Muscle layer of colon (tissue), 2 donors: ENCODE results near the gene FBXL22.
"Not testable (repeated sequence)": the region's sequence is repeated elsewhere in the genome, so short reads cannot be mapped to it uniquely, and the experiment has no call there.

Source experiments
- H3K27ac ChIP-seq: one replicate; pipeline ENCODE4 v1.7.0; 2013; ENCODE audit warnings: low read depth, mild to moderate bottlenecking, low read length, moderate library complexity
- H3K27me3 ChIP-seq, 2 donors: one replicate each; pipeline ENCODE4 v1.7.0; 2013; ENCODE audit warnings: low read length in 2 of 2, mild to moderate bottlenecking in 2 of 2; ENCODE audit not compliant: insufficient read depth in 2 of 2, control insufficient read depth in 1 of 2
- H3K36me3 ChIP-seq: one replicate; pipeline ENCODE4 v1.7.0; 2013; ENCODE audit warnings: mild to moderate bottlenecking, low read length; ENCODE audit not compliant: insufficient read depth
- H3K4me1 ChIP-seq: one replicate; pipeline ENCODE4 v1.7.0; 2013; ENCODE audit warnings: mild to moderate bottlenecking, low read length; ENCODE audit not compliant: insufficient read depth
- H3K4me3 ChIP-seq, 2 donors: one replicate each; pipeline ENCODE4 v1.7.0; 2013; ENCODE audit warnings: low read length in 2 of 2, low read depth in 1 of 2, mild to moderate bottlenecking in 1 of 2, moderate library complexity in 1 of 2
- H3K9ac ChIP-seq: one replicate; pipeline ENCODE4 v1.7.0; 2013; ENCODE audit warnings: low read length
- H3K9me3 ChIP-seq: one replicate; pipeline ENCODE4 v1.7.0; 2013; ENCODE audit warnings: mild to moderate bottlenecking, low read length
- donor health status: abdominal sarcoma.
- donor health status: Adenocarcinoma of cecum.

FBXL22 gene

DNA sequence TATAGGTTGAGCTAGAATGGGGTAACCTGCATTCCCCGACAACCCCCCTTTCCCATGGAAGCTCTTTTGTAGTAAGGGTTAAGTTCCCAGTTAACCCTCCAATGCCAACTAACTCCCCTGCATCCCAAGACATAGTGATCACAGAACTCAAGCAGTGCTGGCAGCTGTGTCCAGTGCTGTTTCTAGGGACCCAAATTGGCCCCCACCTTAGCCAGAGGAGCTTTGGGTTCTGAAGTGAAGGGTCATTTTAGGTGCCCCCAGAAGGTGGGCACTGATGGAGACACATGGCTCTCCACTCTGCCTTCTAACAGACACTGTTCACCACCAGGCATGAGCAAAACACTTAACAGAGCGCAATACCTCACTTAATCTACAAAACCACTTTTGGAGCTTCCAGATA is 7.1 kb downstream of the FBXL22 start:
- H3K9ac ChIP-seq = no peak overlapping the region
- no peak overlapping the region for H3K4me3 ChIP-seq
- H3K27ac ChIP-seq = no peak overlapping the region
- no peaks in the 10 kb centered on the region for H3K9me3 ChIP-seq
- peaks cover 25% of the 10 kb centered on the region for H3K4me1 ChIP-seq
- H3K27me3 ChIP-seq = no peaks in the 10 kb centered on the region
- peaks cover 18% of the 10 kb centered on the region for H3K36me3 ChIP-seq

DNA sequence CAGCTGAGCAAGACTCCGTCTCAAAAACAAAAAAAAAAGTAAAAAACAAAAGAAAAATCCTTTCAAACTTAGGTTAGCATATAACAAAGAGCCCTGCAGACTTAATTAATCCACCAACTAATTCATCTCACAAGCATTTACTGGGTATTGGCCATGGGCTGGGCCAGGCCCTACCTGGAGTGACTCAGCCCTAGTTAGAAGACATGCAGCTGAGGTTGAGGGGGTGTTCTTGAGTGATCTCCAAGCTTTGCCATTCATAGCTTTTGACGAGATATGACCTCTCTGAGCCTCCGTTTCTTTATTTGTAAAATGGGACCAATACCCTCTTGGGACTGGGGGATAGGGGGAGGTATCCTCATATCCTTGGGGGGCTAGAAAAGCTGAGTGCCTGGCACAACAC is 7.8 kb downstream of the FBXL22 start:
- H3K27ac ChIP-seq = no peak overlapping the region

DNA sequence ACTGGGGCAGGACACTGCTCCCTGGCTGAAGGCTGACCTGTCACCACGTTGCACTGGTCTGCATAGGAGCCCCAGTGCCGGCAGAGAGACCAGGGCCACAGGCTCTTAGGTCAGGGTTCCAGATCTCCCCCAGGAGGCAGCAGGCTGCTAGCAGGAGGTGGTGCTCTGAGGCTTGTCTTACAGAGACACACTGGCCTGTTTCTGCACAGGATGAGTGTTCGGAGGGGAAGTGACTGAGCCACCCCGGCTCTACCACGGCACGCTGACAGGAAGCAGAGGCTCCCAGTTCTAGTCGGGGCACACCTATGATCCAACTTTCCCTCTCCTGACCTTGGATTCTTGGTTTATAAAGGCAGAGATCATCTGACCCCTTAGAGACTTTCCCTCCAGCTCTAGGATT is 8.6 kb downstream of the FBXL22 start:
- Histone ChIP-seq H3K9ac (no peak overlapping the region), H3K4me3 (no peak overlapping the region), H3K4me1 (peaks cover 38% of the 10 kb centered on the region), H3K9me3 (no peaks in the 10 kb centered on the region), H3K27ac (no peak overlapping the region), H3K36me3 (peaks cover 20% of the 10 kb centered on the region), H3K27me3 (no peaks in the 10 kb centered on the region)

More for the DNA sequence above, 7.8 kb downstream of the FBXL22 start:
- Histone ChIP-seq H3K9me3 (no peaks in the 10 kb centered on the region), H3K4me3 (no peak overlapping the region), H3K36me3 (peaks cover 20% of the 10 kb centered on the region), H3K9ac (no peak overlapping the region), H3K27me3 (no peaks in the 10 kb centered on the region), H3K4me1 (peaks cover 30% of the 10 kb centered on the region)

DNA sequence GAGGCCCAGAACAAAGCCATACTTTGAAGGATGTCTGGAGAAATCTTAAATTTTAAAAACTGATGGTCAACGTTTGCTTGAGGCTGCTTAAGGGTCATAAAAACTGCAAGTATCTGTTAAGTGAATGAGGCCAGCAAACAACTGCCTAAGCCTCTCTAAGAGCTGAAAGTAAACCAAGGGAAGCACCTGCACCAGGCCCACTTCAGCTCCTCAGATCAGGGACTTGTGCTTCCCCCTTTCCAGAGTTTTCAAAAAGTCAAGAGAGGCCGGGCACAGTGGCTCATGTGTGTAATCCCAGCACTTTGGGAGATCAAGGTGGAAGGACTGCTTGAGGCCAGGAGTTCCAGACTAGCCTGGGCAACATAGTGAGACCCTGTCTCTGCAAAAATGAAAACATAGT is 9.1 kb downstream of the FBXL22 start:
- peaks cover 20% of the 10 kb centered on the region for H3K36me3 ChIP-seq
- no peak overlapping the region for H3K27ac ChIP-seq
- H3K9ac ChIP-seq = no peak overlapping the region
- H3K9me3 ChIP-seq = no peaks in the 10 kb centered on the region
- H3K4me1 ChIP-seq = peaks cover 43% of the 10 kb centered on the region
- no peak overlapping the region for H3K4me3 ChIP-seq
- no peaks in the 10 kb centered on the region for H3K27me3 ChIP-seq

GRCh38 chr15:63608989-63609388 is 11.8 kb downstream of the FBXL22 start:
- Histone ChIP-seq H3K27ac (no peak overlapping the region), H3K27me3 (no peaks in the 10 kb centered on the region), H3K4me3 (no peak overlapping the region), H3K9ac (no peak overlapping the region), H3K9me3 (no peaks in the 10 kb centered on the region), H3K4me1 (peaks cover 39% of the 10 kb centered on the region), H3K36me3 (peaks cover 28% of the 10 kb centered on the region)

- no peak overlapping the region for H3K4me3 ChIP-seq
- no peaks in the 10 kb centered on the region for H3K27me3 ChIP-seq
- no peaks in the 10 kb centered on the region for H3K9me3 ChIP-seq
- peak overlapping the region; percentile 84 for H3K27ac ChIP-seq
- no peak overlapping the region for H3K9ac ChIP-seq
- H3K4me1 ChIP-seq = peaks cover 39% of the 10 kb centered on the region
- peaks cover 29% of the 10 kb centered on the region for H3K36me3 ChIP-seq
These were observed 12.3 kb downstream of the FBXL22 start for GRCh38 chr15:63609448-63609847.

DNA sequence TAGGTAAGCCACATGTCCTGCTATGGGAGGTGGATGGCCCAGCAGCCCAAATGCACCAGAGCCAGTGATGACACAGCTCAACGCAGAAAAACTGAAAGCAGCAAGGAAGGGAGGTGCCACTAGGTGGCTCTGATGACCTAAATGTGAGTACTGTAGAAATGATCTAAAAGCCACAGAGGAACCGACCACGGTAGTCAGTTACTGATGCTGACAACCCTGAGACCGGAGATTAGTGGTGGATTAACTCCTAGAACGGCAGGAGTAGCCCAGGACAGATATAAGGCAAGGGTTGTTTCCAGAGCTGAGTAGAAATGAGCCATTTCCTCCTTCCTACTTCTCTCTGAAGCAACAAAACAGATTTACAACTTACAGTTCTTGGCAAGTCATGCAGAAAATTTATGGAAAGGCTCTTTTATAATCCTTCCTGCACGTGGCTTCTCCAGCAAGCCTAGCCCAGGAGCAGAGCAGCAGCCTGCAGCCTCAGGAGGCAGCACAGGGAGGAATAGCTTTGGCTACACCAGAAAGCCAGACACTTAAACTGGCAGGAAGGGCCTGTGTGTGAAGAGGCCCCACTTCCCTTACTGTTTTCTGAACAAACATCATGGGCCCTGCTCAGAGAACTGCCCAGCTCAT is 13.1 kb downstream of the FBXL22 start:
- Histone ChIP-seq H3K9me3 (no peaks in the 10 kb centered on the region), H3K36me3 (peaks cover 38% of the 10 kb centered on the region), H3K9ac (peak overlapping the region; percentile 43), H3K27me3 (no peaks in the 10 kb centered on the region), H3K4me3 (no peak overlapping the region), H3K27ac (peak overlapping the region; percentile 84), H3K4me1 (peaks cover 37% of the 10 kb centered on the region)

- Histone ChIP-seq H3K36me3 (peaks cover 40% of the 10 kb centered on the region), H3K9ac (peak overlapping the region; percentile 43), H3K9me3 (no peaks in the 10 kb centered on the region), H3K27me3 (no peaks in the 10 kb centered on the region), H3K4me3 (no peak overlapping the region), H3K4me1 (peaks cover 28% of the 10 kb centered on the region), H3K27ac (peak overlapping the region; percentile 45)
These were observed 14.0 kb downstream of the FBXL22 start for GRCh38 chr15:63611177-63611576.

GRCh38 chr15:63612300-63612699 is 15.1 kb downstream of the FBXL22 start:
- Histone ChIP-seq H3K36me3 (peaks cover 44% of the 10 kb centered on the region), H3K27me3 (no peaks in the 10 kb centered on the region), H3K9me3 (no peaks in the 10 kb centered on the region), H3K4me1 (peaks cover 26% of the 10 kb centered on the region), H3K27ac (peak overlapping the region; percentile 26), H3K9ac (no peak overlapping the region), H3K4me3 (no peak overlapping the region)

- H3K36me3 ChIP-seq = peaks cover 24% of the 10 kb centered on the region
- peaks cover 11% of the 10 kb centered on the region for H3K4me1 ChIP-seq
- H3K27me3 ChIP-seq = no peaks in the 10 kb centered on the region
- H3K9ac ChIP-seq = no peak overlapping the region
- no peaks in the 10 kb centered on the region for H3K9me3 ChIP-seq
- H3K27ac ChIP-seq = no peak overlapping the region
- H3K4me3 ChIP-seq = no peak overlapping the region
These were observed 18.7 kb downstream of the FBXL22 start for GRCh38 chr15:63615935-63616334.

GRCh38 chr15:63617147-63617546 is 20.0 kb downstream of the FBXL22 start:
- not testable (repeated sequence) for H3K27ac ChIP-seq

DNA sequence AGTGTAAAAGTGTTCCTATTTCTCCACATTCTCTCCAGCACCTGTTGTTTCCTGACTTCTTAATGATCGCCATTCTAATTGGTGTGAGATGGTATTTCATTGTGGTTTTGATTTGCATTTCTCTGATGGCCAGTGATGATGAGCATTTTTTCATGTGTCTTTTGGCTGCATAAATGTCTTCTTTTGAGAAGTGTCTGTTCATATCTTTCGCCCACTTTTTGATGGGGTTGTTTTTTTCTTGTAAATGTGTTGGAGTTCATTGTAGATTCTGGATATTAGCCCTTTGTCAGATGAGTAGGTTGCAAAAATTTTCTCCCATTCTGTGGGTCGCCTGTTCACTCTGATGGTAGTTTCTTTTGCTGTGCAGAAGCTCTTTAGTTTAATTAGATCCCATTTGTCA is 20.4 kb downstream of the FBXL22 start:
- H3K27ac ChIP-seq, H3K27me3 ChIP-seq, H3K4me3 ChIP-seq, H3K9me3 ChIP-seq, H3K9ac ChIP-seq, H3K4me1 ChIP-seq: not testable (repeated sequence)
- H3K36me3 ChIP-seq = peaks cover 23% of the 10 kb centered on the region

More at GRCh38 chr15:63617147-63617546, 20.0 kb downstream of the FBXL22 start:
- not testable (repeated sequence) for H3K9ac ChIP-seq, H3K4me3 ChIP-seq, H3K27me3 ChIP-seq, H3K9me3 ChIP-seq, H3K4me1 ChIP-seq
- H3K36me3 ChIP-seq = peaks cover 23% of the 10 kb centered on the region
